ENCODE measurements around the gene BRD7. TPM values are rescaled to one million over a fixed set of nuclear protein-coding genes. Genes with fewer than 3 reads are reported as not detected.

Gene BRD7
- total and polyA plus RNA-seq, 10 of the 15 experiments (the other 5 are each of a cell fraction or from before 2014, with no cell fraction given): 16.9 to 74.7 (median 52.0) TPM

DNA sequence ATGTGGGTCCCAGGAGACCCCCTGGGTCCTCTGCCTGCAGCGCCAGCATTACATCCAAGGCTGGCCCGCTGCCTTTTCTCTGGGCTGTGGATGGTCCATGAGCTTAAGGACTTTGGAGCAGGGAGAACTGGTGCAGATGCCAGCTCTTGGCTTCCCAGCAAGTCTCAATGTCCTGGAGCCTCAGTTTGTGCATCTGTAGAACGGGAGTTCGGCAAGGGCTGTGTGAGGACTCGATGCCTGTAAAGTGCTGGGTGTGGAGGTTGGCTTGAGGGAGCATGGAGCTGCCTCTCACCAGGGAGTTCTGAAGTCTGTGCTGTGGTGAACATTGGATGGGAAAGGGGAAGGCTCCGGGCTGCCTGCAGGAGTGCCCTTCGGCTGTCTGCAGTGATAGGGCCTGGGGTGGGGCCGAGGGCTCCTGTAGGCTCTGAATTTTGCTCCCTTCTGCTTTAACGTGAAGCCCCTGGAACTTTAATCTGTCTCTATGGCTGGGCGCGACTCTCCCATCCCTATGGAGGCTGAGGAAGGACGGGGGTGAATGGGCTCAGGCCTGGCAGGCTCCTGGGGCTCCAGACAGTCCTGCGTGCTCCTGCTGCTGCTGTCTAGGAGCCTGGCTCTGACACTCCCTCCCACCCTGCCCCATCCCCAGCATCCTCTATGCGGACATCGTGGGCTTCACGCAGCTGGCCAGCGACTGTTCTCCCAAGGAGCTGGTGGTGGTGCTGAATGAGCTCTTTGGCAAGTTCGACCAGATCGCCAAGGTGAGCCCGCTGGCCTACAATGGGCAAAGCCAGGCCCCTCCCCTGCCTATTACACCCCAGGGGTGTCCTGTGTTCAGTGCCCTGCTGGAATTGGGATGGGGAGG, 74.6 kb downstream of the BRD7 start:
- no peak overlapping the region for H3K27ac ChIP-seq (ENCODE audit: control insufficient read depth, insufficient read depth)
- no peak overlapping the region for H3K9ac ChIP-seq (ENCODE audit: control insufficient read depth, insufficient read depth, low read length)
- no peaks in the 10 kb centered on the region for H4K20me1 ChIP-seq (ENCODE audit: control insufficient read depth, insufficient read depth)
- H3K36me3 ChIP-seq (ENCODE audit: control insufficient read depth in 2 of 2, insufficient read depth in 2 of 2, low read length in 1 of 2): peaks cover 23 to 59% of the 10 kb centered on the region in 2 experiments
- in situ Hi-C loops (cut with MboI) (no loop called here), intact Hi-C loops (cut with micrococcal nuclease; ENCODE audit: unreplicated experiment) (no loop called here)
- no peaks in the 10 kb centered on the region for H3K79me2 ChIP-seq (ENCODE audit: control insufficient read depth, insufficient read depth, low read length)
- FAIRE-seq: no peak
- no peak overlapping the region for H3K4me2 ChIP-seq (ENCODE audit: control insufficient read depth, insufficient read depth)
- WGBS (ENCODE audit: insufficient coverage, insufficient replicate concordance, low lambda C conversion rate, missing lambda C conversion rate): 97% methylated on average over 20 of the region's 20 CpGs
- ATAC-seq: no peak
- ChIA-PET RAD21 (ENCODE audit: unreplicated experiment) (no interaction called here), POLR2A (no interaction called here), SMC1A (ENCODE audit: uncharacterized antibody, unreplicated experiment) (no interaction called here), CTCF (interaction anchor here (0.6 to 0.7 kb wide), 2 partner anchors 17 to 512 kb away, joined by 3 to 4 read pairs; no protein-coding TSS in a partner anchor)
- DNase-seq (ENCODE audit: low read depth, low spot score): no peak
- no peak overlapping the region for H3K4me3 ChIP-seq
- H2AFZ ChIP-seq (ENCODE audit: control insufficient read depth, low read depth, low read length): no peak overlapping the region
- H3K9me3 ChIP-seq (replicated peaks; ENCODE audit: control insufficient read depth, insufficient read depth, low read length): no peaks in the 10 kb centered on the region
- H3K27me3 ChIP-seq (replicated peaks in 1 of 2; ENCODE audit: control insufficient read depth in 2 of 2, insufficient read depth in 2 of 2, low read length in 1 of 2): no peaks in the 10 kb centered on the region
- no TSS peak for BruUV-seq (replicated peaks)
- no peaks in the 10 kb centered on the region for H3K4me1 ChIP-seq (ENCODE audit: control insufficient read depth, insufficient read depth, low read length)
- TF ChIP-seq, protein P1, sequence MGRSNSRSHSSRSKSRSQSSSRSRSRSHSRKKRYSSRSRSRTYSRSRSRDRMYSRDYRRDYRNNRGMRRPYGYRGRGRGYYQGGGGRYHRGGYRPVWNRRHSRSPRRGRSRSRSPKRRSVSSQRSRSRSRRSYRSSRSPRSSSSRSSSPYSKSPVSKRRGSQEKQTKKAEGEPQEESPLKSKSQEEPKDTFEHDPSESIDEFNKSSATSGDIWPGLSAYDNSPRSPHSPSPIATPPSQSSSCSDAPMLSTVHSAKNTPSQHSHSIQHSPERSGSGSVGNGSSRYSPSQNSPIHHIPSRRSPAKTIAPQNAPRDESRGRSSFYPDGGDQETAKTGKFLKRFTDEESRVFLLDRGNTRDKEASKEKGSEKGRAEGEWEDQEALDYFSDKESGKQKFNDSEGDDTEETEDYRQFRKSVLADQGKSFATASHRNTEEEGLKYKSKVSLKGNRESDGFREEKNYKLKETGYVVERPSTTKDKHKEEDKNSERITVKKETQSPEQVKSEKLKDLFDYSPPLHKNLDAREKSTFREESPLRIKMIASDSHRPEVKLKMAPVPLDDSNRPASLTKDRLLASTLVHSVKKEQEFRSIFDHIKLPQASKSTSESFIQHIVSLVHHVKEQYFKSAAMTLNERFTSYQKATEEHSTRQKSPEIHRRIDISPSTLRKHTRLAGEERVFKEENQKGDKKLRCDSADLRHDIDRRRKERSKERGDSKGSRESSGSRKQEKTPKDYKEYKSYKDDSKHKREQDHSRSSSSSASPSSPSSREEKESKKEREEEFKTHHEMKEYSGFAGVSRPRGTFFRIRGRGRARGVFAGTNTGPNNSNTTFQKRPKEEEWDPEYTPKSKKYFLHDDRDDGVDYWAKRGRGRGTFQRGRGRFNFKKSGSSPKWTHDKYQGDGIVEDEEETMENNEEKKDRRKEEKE (IDR thresholded peaks at IDR 0.05): no peak
- TF ChIP-seq ZBTB33 (IDR thresholded peaks at IDR 0.05): no peak
- no peak for TF ChIP-seq STAT1 (conservative IDR thresholded peaks at IDR 0.05)
- no peak for TF ChIP-seq RCOR1 (conservative IDR thresholded peaks at IDR 0.05; ENCODE audit: low read depth, low read length)
- TF ChIP-seq, protein P2, sequence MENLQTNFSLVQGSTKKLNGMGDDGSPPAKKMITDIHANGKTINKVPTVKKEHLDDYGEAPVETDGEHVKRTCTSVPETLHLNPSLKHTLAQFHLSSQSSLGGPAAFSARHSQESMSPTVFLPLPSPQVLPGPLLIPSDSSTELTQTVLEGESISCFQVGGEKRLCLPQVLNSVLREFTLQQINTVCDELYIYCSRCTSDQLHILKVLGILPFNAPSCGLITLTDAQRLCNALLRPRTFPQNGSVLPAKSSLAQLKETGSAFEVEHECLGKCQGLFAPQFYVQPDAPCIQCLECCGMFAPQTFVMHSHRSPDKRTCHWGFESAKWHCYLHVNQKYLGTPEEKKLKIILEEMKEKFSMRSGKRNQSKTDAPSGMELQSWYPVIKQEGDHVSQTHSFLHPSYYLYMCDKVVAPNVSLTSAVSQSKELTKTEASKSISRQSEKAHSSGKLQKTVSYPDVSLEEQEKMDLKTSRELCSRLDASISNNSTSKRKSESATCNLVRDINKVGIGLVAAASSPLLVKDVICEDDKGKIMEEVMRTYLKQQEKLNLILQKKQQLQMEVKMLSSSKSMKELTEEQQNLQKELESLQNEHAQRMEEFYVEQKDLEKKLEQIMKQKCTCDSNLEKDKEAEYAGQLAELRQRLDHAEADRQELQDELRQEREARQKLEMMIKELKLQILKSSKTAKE (IDR thresholded peaks at IDR 0.05; ENCODE audit: low read depth, poor library complexity, severe bottlenecking): no peak
- TF ChIP-seq NKRF (conservative IDR thresholded peaks at IDR 0.05): no peak
- no peak for TF ChIP-seq RAD51 (IDR thresholded peaks at IDR 0.05)
- TF ChIP-seq EZH2 (IDR thresholded peaks at IDR 0.05; ENCODE audit: borderline replicate concordance, control insufficient read depth, low read depth, low read length): no peak
- TF ChIP-seq CREM (IDR thresholded peaks at IDR 0.05; ENCODE audit: low read depth): no peak
- no peak for TF ChIP-seq CHD1 (IDR thresholded peaks at IDR 0.05; ENCODE audit: low read depth, low read length)
- no peak for TF ChIP-seq ASH2L (IDR thresholded peaks at IDR 0.05; ENCODE audit: borderline replicate concordance, low read depth)
- no peak for TF ChIP-seq PAX8 (IDR thresholded peaks at IDR 0.05)
- no peak for TF ChIP-seq LARP7 (IDR thresholded peaks at IDR 0.05)
- no peak for TF ChIP-seq SMAD5 (IDR thresholded peaks at IDR 0.05; ENCODE audit: low read depth)

Measured in GM12878 (cell line).